OCI-LY7 (cell line): ENCODE results near the gene CNTF. TPM values are rescaled to one million over a fixed set of nuclear protein-coding genes. Genes with fewer than 3 reads are reported as not detected.

Experiments used
- BruUV-seq: library from RNA; stranded (reverse); fragments of 400-500 nt; replicated peaks from 2 replicates; lab custom pipeline; 2021; lab: Mats Ljungman, UMichigan
- CTCF ChIA-PET: fragments of 300-600 bp; sonication (Branson Sonifier 250); formaldehyde crosslinking; loops from one replicate; lab custom pipeline; 2022; ENCODE audit warnings: antibody characterized with exemption; ENCODE audit not compliant: unreplicated experiment; lab: Charles Lee
- POLR2A ChIA-PET: fragments of 300-600 bp; sonication (Branson Sonifier 250); formaldehyde crosslinking; loops from one replicate; lab custom pipeline; 2022; ENCODE audit warnings: antibody characterized with exemption; lab: Charles Lee
- DNase-seq: peaks from one replicate; pipeline ENCODE4 v3.0.0-alpha.2; 2015; ENCODE audit warnings: low spot score
- H2AFZ ChIP-seq: fragments of 200-600 bp; sonication (generic), shearing (Covaris generic); 2 replicates; pipeline ENCODE4 v1.6.1; 2014; ENCODE audit warnings: mild to moderate bottlenecking, antibody characterized with exemption, low read length, moderate library complexity
- H3K27ac ChIP-seq: fragments of 200-600 bp; sonication (generic); 2 replicates; pipeline ENCODE4 v1.5.1; 2014; ENCODE audit warnings: mixed run types, low read depth, mild to moderate bottlenecking, moderate library complexity, low read length, inconsistent platforms; ENCODE audit not compliant: poor library complexity, severe bottlenecking
- H3K36me3 ChIP-seq: fragments of 200-600 bp; sonication (generic); 2 replicates; pipeline ENCODE4 v1.6.1; 2014; ENCODE audit warnings: mild to moderate bottlenecking, antibody characterized with exemption, low read length, moderate library complexity, mixed read lengths; ENCODE audit not compliant: insufficient read depth
- H3K4me1 ChIP-seq: fragments of 200-600 bp; sonication (generic); 2 replicates; pipeline ENCODE4 v1.5.1; 2014; ENCODE audit warnings: mild to moderate bottlenecking, low read length; ENCODE audit not compliant: insufficient read depth, poor library complexity, severe bottlenecking
- H3K4me2 ChIP-seq: fragments of 200-600 bp; sonication (generic); 2 replicates; pipeline ENCODE4 v1.6.1; 2014; ENCODE audit warnings: mild to moderate bottlenecking, low read length
- H3K4me3 ChIP-seq: fragments of 200-600 bp; sonication (generic); 2 replicates; pipeline ENCODE4 v1.5.1; 2014; ENCODE audit warnings: mild to moderate bottlenecking, low read depth, low read length; ENCODE audit not compliant: poor library complexity, severe bottlenecking
- H3K79me2 ChIP-seq: fragments of 200-600 bp; sonication (generic); 2 replicates; pipeline ENCODE4 v1.6.1; 2016; ENCODE audit warnings: low read depth, mild to moderate bottlenecking, low read length, moderate library complexity, mixed read lengths; ENCODE audit not compliant: insufficient read depth
- H3K9me2 ChIP-seq: fragments of 200-600 bp; sonication (generic); 2 replicates; pipeline ENCODE4 v1.6.1; 2016; ENCODE audit warnings: mild to moderate bottlenecking, low read length, mixed read lengths; ENCODE audit not compliant: insufficient read depth
- H3K9me3 ChIP-seq: fragments of 200-600 bp; sonication (generic); 2 replicates; pipeline ENCODE4 v1.6.1; 2014; ENCODE audit warnings: mild to moderate bottlenecking, mixed run types, low read length, mixed read lengths
- H4K20me1 ChIP-seq: fragments of 200-600 bp; sonication (generic); 2 replicates; pipeline ENCODE4 v1.6.1; 2014; ENCODE audit warnings: mild to moderate bottlenecking, antibody characterized with exemption, low read length, moderate library complexity, mixed read lengths; ENCODE audit not compliant: insufficient read depth
- EZH2phosphoT487 ChIP-seq: fragments of 200-600 bp; sonication (generic); IDR thresholded peaks from 2 replicates; pipeline ENCODE4 v1.6.1; 2018; ENCODE audit warnings: low read depth, borderline replicate concordance, mild to moderate bottlenecking, mixed run types, antibody characterized with exemption, low read length, moderate library complexity, mixed read lengths
- intact Hi-C: fragments of 100-400 bp; cut with micrococcal nuclease; formaldehyde crosslinking; loops from one replicate; pipeline ENCODE4 v1.10.0; 2022; ENCODE audit not compliant: unreplicated experiment
- total RNA-seq, 2 experiments: library from RNA; depleted of rRNA in 1 of 2; stranded (reverse); fragments of >200 nt in 1 of 2; shearing (Covaris generic) in 1 of 2; gene quantifications; 2 replicates each; pipeline ENCODE4 v1.2.3, GENCODE V29; 2014 to 2022
- TF ChIP-seq, protein P1 (sequence below): fragments of 200-600 bp; sonication (generic); conservative IDR thresholded peaks from 2 replicates; pipeline ENCODE4 v1.5.1; 2014; ENCODE audit warnings: mild to moderate bottlenecking, antibody characterized with exemption, low read length, moderate library complexity, mixed read lengths

CNTF gene
- total RNA-seq, 2 experiments from 2014 or later, result 3.3 to 3.4 TPM

- Histone ChIP-seq H3K4me3 (no peak overlapping the region), H3K9me2 (no peaks in the 10 kb centered on the region), H3K4me1 (peaks cover 4% of the 10 kb centered on the region), H3K36me3 (peaks cover 95% of the 10 kb centered on the region), H3K79me2 (peaks cover 20% of the 10 kb centered on the region; the same call in 1 of the 2 replicates), H2AFZ (no peak overlapping the region), H3K9me3 (no peaks in the 10 kb centered on the region), H4K20me1 (0 out of 2 replicates have a peak, but pooled peaks cover 4% of the 10 kb centered on the region), H3K4me2 (no peak overlapping the region), H3K27ac (no peak overlapping the region)
- intact Hi-C loops, result no loop called here
- TF ChIP-seq, protein P1, sequence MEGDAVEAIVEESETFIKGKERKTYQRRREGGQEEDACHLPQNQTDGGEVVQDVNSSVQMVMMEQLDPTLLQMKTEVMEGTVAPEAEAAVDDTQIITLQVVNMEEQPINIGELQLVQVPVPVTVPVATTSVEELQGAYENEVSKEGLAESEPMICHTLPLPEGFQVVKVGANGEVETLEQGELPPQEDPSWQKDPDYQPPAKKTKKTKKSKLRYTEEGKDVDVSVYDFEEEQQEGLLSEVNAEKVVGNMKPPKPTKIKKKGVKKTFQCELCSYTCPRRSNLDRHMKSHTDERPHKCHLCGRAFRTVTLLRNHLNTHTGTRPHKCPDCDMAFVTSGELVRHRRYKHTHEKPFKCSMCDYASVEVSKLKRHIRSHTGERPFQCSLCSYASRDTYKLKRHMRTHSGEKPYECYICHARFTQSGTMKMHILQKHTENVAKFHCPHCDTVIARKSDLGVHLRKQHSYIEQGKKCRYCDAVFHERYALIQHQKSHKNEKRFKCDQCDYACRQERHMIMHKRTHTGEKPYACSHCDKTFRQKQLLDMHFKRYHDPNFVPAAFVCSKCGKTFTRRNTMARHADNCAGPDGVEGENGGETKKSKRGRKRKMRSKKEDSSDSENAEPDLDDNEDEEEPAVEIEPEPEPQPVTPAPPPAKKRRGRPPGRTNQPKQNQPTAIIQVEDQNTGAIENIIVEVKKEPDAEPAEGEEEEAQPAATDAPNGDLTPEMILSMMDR, result no peak
- TF ChIP-seq EZH2phosphoT487, result no peak
- ChIA-PET POLR2A (no interaction called here), CTCF (no interaction called here)
- no peak for DNase-seq
- BruUV-seq, result no TSS peak
Measured at GRCh38 chr11:58613228-58613627, 9.2 kb upstream of the CNTF start.

- Histone ChIP-seq H3K36me3 (peaks cover 100% of the 10 kb centered on the region), H4K20me1 (0 out of 2 replicates have a peak, but pooled peaks cover 4% of the 10 kb centered on the region), H3K79me2 (no peaks in the 10 kb centered on the region; the same call in 1 of the 2 replicates), H3K4me3 (no peak overlapping the region), H3K4me2 (no peak overlapping the region), H3K27ac (no peak overlapping the region), H3K9me3 (no peaks in the 10 kb centered on the region), H3K4me1 (peaks cover 4% of the 10 kb centered on the region), H2AFZ (no peak overlapping the region), H3K9me2 (no peaks in the 10 kb centered on the region)
- ChIA-PET POLR2A (no interaction called here), CTCF (no interaction called here)
- TF ChIP-seq, protein P1, result no peak
- no peak for TF ChIP-seq EZH2phosphoT487
- no peak for DNase-seq
- intact Hi-C loops, result loop anchor here (5.0 kb wide), 1 partner anchor 33 kb away; no protein-coding TSS in a partner anchor
- no TSS peak for BruUV-seq
Measured at GRCh38 chr11:58615559-58615958, 6.9 kb upstream of the CNTF start.

- POLR2A ChIA-PET, result no interaction called here
- Histone ChIP-seq H3K4me1 (peaks cover 4% of the 10 kb centered on the region), H3K27ac (no peak overlapping the region), H3K9me3 (no peaks in the 10 kb centered on the region), H3K36me3 (peaks cover 100% of the 10 kb centered on the region), H3K4me3 (no peak overlapping the region), H3K79me2 (no peaks in the 10 kb centered on the region), H4K20me1 (0 out of 2 replicates have a peak, but pooled peaks cover 4% of the 10 kb centered on the region), H2AFZ (no peak overlapping the region), H3K9me2 (no peaks in the 10 kb centered on the region; the same call in 1 of the 2 replicates), H3K4me2 (no peak overlapping the region)
- intact Hi-C loops, result loop anchor here (5.0 kb wide), 1 partner anchor 34 kb away; no protein-coding TSS in a partner anchor
- TF ChIP-seq EZH2phosphoT487, result no peak
- TF ChIP-seq, protein P1, result no peak
- no TSS peak for BruUV-seq
- no peak for DNase-seq
- CTCF ChIA-PET, result no interaction called here
Measured at GRCh38 chr11:58616594-58616993, 5.9 kb upstream of the CNTF start.
